NCI-H345 (cell line): ENCODE data around the gene HOXB5.

Experiments
- DNase-seq: peaks from one replicate; lab custom pipeline; 2025; lab: John Stamatoyannopoulos, UW

Gene HOXB5

DNA sequence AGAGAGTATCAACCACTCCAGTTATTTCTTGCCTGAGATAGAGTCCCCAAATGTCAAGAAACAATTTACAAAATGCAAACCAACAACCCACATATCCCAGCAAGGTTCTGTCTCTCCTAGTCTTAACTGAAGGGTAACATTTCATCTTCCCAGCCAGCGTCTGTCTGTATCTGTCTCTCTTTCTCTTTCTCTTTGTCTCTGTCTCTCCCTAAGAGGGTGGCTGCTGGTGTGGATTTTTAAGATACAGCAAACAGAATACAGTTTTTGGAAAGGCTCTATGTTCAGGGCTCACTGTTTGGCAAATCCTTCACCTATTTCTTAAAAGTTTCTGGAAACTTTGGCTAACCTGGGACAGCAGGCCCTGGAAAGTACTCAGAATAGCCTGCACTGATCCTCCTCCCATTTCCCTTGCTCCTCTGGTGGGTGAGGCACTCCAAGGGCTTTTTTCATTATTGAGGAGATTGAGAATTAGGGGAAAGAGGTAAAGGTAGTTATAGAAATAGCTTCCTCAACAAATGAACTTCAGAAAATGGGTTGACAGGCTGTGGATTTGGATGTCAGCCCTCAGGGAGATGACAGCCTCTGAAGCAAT, 21.7 kb downstream of the HOXB5 start:
- no peak for DNase-seq

DNA sequence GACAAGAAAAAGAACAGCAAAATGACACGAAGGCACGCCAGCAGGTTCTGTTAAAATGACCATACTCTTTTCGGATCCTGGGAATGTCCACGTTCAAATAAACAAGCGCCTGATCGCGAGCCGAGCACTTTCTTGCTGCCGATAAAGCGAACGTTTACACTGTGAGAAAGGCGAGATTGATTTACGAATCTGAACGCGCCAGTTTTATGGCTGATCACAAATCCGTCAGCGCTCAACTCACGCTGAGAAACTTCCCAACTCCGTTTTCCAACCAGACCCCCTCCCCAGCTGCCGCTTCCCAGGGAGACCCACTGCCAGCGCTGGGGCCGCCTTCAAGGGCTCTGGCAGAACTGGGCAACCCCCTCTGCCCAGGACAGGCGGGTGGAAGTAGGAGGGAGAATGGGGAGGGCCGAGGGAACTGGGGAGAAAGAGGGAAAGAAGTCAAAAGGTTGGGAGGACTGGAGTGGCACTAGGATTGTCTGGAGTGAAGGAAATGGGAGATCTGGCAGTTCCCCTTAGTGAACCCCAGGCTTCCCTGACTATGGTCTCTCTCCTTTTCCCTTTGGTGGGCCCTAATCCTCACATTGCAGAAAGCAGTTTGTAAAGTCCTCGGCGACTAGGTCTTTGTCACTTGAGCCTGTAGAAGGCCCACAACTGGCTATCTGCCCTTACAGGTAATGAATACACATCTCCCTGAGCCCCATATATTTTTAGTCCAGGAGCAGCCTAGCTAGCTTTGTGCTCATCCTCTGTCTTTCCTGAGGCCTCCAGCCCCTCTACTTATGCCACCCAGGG, 22.4 kb downstream of the HOXB5 start:
- no peak for DNase-seq

DNA sequence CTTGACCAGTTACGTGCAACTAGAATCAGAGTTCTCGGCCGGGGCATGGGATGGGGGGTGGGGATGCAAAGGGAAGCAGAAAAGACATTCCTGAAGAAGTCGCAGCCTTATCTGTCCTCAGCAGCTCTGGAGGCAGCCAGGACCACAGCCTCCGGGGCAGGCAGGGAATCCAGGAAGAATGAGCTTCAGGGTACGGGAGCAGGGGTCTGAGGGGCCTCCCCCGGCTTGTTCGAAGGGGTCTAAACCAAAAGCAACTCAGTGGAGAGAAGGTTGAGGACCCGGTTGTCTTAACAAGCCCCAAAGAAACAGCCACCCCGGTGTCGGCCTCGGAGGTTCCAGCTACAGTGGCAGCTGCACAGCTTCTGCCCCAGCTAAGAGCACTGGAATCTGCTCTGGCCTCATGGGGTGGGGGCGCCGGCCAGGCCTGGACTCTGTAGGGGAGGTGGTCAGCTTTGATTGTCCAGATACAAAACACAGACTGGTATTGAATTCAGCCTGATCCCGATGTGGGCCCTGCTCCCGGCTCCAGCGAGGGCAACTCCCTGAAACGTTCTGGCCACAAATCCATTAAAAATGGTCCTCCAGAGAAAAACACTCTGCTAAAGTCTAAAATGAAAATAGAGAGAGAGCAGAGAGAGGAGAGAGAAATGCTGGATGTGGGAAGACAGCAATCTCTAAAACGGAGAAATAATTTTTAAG, 23.1 kb downstream of the HOXB5 start:
- no peak for DNase-seq

DNA sequence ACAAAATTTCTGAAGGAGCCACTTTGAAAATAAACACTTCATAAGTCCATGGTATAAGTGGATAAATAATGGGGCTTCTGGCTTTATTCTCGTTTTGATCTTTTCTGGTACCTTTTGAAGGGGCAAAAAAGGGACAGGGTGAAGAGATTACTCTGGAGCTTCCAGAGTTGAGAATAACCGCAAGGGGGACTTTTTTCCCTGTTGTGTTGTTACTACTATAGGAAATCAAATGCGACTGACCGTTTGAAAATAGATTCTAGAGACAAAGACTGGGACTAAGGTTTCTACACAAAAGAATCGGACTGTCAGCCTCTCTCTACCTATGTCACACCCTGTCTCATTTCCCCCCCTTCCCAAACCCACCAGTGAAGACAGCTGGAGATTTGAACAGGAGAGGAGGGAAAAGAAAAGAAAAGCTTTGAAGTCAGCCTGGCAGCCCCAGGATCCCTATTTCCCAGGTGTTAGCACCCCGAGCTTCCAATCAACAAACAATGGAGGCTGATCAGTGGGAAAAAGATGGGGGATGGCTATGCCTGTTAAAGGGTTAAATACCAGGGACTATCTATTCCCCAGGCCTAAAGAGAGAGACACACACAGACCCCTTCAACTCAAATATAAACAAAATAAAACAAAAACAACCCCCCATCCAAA, 23.8 kb downstream of the HOXB5 start:
- no peak for DNase-seq

DNA sequence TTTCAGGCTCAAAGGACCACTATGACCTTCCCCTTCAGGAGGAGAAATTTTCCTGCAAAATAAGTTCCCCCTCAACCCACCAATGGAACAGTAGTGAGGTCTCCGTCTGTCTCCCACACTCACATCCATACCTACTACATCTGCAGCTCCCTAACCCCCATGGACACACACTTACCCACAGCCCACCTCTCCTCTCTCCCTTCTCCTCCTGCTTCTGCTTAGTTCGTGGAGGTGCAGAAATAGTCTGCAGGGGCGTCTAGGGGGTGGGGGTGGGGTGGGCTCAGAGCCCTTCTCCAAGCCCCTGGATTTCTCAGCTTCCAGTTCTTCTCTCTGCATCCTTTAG, 24.4 kb downstream of the HOXB5 start:
- DNase-seq: no peak

DNA sequence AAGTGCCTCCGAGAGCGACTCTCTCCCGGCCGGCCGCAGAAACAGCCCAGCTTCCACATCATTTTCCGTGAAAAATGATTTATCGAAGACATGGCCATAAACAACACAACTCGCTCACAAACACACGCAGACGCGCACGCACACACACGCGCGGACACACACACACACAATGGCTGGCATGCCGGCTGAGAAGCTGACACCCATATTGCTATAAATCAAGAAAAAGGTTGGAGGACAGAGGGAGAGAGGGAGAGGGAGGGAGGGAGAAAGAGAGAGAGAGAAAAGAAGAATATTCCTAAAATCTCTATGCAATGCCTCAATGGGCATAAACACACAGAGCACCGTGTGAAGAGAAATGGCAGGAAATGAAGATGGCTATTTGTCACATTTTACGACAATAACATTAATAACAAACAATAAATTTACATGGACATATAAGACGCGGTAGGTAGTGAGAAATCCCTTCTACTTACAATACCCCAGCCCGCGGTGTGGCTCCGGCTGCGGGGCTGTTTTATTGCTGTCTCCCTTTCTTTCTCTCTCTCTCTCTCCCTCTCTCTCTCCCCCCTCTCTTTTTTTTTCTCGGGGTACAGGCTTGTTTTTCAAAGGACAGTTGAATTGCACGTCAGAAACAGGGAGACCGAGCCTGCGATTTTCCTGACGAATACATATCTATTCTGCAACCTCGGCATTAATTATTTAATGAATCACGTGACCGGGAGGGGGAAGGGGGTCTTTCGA, 24.9 kb downstream of the HOXB5 start:
- no peak for DNase-seq

DNA sequence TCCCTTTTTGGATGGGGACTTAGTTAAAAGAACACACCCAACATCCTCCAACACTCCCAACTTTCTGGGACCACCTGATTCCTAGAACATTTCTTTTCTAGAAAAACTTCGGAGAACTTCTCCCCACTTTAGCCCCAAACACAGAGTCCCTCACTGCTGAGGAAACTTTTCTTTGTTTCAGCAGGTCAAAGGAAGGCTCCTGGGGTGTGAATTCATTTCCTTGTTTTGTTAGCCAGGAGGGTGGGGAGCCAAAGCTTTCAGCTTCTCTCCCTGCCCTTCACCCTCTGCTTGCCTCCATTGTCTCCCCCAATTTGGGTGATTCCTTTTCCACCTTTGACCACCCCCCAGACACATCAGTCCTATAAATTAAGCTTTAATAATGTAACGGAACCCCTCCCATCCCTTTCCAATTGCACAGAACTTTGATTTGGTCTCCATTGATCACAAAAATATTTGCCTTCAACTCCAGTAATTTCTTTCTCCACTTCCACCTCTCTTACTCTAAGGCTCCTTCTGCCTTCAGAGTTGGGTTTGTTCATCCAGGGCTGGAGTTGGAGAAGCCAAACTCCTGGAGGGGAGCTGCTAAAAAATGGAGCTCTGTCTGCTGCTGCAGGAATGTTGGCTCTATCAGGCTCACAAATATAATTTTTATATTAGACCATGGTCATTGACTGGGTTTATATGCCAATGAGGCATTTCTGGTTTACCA, 25.8 kb downstream of the HOXB5 start:
- DNase-seq: no peak

DNA sequence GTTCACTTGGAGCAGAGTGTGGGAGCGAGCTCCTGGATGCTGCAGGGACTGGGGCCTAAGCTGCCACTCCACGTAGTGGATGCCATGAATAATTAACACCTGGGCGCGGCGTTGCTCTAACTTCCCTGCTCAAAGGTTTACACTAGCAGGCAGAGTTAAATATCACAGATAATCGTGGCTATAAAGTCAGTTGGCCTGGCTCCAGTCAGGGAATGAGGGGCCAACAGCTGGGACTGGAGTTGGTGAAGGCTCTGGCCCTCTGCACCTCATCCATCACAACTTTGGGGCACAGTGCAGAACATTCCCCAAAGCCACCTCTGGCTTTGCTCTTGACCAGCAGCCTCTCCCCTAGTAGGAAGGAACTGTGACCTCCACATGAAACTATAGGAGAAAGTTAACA, 26.4 kb downstream of the HOXB5 start:
- no peak for DNase-seq

DNA sequence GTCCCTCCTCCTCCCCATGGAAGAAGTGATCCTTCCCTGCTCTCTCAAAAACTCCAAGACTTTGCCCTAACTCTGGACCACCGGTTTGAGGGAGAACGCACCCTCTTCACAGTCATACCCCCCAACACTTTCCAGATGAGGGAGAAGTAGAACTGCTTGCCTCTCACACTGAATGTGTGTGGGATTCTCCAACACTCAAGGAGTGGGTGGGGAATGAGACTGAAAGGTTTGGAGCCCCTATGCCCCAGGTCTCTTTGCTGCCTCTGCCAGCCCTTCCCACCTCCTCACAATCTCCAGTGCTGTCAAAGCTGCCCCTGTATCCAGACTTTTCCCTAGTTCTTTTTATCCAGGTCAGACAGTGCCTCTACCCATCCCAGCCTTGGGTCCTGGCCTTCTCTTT, 26.9 kb downstream of the HOXB5 start:
- DNase-seq: no peak

DNA sequence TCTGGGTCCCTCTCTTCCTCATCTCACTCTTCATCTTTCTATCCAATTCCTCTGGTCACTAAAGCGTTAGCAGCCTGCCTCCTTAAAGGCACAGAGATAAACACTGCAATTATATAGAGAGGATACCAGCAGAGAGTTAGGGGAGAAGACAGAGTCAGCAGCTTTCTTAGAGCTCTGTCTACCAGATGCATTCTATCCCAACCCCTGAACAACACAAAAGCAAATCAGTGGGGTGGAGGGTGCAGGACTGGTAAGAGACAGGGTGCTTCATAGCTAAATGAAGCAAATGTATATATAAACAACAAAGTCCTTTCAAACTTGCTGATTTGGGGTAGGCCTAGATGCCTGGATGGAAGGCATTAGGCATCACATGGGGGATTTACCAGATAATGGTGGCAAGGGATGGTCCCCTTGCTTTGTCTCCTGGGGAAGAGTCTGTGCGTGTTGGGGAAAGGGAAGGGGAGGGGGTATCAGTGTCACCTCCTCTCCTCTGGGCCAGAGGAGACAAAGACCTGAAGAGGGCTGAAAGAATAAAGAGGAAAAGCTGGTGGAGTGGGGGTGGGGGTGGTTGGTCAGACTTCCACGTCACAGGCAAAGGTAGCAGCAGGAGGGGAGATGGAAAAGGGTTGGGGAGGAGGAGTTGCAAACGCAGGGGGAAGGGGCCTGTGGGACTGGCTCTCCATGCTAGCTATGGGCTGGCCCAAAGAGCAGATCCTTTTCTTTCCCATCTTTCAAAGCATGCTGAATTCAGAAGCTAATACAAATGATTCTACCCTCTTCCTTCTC, 27.5 kb downstream of the HOXB5 start:
- no peak for DNase-seq

DNA sequence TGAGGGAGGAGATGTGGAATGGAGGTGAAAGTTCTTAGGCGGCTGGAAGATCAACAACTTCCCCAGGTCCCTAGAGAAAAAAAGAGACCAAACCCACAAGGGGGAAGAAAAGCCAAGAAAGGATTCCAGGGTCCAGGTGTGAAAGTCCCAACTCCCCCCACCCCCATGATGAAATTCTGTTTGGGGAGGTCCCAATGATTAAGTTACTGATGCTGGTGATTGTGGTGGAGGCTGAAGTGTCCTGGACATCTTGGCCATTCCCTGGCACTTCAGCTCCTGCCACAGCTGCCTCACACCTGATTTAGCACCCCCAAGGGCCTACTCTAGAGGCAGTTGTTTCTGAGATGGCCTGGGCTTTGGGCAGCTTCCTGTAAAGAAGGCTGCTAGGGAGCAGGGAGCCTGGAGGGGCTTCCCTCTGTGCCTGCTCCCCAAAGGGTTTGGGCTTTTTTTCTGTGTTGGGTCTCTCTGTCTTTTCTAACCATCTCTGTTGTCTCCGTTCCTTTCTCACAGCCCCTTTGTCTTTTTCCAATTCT, 28.5 kb downstream of the HOXB5 start:
- no peak for DNase-seq

DNA sequence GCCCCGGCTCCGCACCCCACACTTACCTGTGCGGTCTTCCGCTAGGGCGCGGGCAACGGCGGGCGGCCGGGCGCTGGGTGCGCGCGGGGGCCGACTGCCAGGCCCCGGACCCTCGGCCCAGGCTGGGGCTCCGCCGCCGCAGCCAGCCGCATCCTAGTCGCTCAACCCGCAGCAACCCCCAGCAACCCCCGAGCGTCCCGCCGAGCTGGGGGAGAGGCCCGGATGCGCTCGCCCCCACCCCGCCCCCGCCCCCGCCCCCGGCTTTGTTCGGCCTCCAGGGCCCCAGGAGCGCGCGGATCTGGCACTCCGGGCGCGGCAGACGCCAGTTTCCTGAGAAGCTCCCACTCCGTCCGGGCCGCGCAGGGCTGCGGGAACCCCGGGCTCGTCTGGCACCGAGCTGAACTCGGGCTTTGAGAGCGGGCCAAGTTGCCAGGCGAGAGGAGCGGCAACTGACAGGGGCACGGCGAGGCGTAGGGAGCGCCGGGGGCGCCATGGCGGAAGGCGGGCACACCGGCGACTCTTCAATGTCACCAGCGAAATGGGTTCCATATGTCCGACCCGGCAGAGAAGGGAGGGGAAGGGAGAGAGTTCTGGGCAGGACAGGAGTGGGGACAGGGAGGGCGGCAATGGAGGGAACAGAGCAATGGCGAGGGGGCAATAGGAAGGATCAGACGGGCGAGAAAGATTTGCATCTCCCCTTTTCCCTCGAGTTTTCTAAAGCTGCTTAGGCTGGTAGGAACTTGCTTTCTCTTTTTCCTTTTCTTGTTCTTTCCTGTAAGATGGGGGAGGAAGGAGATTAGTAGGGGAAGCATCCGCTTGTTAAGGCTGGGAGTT, 29.2 kb downstream of the HOXB5 start:
- no peak for DNase-seq

DNA sequence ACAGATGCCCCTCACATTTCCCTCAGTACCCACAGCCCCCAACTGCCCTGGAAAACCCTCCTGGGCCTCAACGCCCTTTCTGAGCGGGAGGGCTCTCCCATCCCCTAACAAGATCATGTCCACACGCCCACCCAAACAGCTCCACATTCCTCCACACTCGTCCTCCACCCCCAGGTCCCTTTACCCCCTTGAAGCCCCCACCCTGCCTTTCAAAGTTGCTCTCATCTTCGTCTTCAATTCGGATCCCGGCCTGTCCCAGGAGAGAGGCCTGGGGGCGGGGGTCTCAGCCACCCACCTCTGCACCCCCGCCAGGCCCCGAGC, 29.8 kb downstream of the HOXB5 start:
- DNase-seq: no peak

DNA sequence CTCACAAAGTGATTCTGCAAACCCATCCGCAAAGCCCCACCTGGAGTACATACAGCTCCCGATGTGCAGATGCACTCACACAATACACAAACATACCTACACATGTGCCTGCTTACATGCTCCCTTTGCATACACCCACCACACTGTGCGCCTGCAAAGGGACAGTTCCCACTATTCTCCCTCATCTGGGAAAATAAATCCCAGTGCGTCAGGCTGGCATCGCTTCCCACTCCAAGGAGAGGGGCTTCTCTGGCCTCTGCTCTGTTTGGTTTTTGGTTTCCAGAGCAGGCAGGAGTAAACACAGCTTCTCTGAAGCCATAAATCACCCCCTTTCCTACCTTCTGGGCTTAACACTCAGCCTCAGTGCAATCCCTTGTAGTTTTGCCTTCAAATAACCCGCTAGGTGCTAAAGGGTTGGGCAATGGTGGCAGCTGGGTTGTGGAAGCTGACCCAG, 30.2 kb downstream of the HOXB5 start:
- no peak for DNase-seq

DNA sequence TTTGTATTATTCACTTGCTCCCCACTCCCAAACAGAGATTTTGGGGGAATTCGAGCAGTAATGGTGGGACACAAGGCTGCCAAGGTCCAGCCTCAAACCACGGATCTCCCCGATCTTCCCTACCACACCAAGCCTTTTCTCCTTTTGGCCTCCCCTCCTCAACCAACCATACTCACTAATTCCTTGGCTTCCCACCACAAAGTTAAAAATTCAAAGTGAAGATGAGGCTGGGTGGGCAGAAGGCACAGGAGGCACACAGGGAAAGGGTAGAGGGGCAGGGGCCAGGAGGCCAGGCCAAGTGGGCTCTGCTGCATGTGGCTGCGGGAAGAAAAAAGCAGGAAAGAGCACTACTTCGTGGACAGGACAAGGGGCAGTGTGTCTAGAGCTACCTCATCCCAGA, 30.6 kb downstream of the HOXB5 start:
- DNase-seq: no peak

DNA sequence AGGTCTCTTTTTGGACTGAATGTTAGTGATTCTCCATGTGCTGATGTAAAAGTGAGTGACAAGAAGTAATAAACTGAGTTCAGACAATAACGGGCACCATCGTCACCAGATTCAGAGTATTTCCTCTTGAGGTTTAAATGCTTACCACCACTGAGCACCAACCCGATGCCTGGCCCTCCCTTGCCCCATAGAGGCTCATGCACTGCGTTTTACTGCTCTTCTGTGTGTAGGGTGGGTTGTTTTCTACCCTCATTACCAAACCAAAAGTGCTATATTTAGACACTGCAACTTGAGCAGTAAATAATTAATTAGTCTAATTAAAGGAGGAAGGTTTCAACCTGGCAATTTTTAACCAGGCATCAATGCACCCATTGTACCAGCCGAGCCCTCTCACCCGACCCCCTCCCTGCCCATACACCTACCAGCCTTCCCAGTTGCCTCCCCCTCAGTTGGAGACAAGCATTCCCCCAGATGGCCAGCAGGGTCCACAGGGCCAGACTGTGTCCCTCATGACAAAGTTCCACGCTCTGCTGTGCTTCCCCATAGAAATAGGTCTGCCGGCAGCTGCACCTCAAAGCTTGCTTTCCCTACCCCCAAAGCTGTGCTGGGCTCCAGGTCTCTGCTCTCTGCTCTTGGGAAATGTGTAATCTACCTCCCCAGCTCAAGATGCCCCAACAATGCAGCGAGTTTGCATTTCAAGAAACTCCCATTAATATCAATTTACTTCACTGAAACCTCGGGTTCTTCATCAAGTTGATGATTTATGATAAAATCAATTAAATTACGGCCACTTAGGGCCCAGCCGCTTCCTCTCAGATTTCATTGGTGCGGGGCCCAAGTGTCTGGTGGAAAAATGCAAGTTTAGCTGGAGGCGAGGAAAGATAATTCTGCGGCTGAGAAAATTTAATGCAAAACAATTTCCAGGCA, 31.4 kb downstream of the HOXB5 start:
- DNase-seq: no peak

DNA sequence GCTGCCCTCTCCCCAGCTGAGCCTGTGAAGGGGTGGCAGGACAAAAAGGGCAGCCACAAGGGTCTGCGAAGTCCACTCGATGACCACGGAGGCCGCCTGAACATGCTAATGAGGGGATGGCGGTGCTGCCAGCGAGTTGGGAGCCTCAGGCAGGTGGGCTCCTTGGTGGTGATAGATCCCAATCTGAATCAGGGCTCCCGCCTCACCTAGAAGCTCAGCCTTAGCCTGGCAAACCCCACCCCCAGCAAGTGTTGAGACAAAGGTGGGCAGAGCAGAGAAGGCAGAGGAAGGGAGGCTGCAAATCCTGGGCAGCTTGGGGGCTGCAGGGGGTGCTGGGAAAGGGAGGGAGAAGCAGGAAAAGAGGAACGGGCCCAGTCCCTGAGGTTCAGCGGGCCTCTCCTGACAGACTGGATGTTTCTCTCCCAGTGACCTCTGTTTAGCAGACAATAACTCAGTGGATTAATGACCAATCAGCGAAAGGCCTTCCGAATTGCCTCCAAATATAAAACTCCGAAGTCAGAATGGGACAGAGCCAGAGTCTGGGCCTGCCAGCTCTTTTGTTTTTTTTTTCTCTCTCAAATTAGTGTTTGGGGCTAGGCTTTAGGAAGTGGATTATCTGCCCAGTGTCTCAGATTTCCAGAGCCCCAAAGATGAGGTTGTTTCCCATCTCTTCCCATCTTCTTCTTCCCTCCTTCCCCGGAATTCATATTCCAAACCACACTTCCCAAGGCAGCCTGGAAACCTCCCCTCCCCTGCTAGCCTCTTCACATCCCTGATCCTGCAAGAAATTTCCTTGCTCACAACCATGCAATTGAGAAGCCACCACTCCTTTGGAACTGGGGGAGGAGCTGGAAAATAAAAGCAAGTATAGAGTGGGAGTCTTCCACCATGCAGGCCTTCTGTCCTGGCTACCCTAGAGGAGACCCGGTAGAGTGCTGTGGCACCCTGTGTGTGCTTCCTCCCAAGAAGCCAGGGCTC, 33.5 kb downstream of the HOXB5 start:
- no peak for DNase-seq
